Stimulated activated CD4-positive, alpha-beta T cell treated with anti-CD3 and anti-CD28 coated beads, TNF-alpha, amount 100 ng/mL, for 4 hours (primary cell): ENCODE data around the gene COL18A1.
"Not testable (repeated sequence)": the region's sequence is repeated elsewhere in the genome, so short reads cannot be mapped to it uniquely, and the experiment has no call there.

Experiments
- DNase-seq, 3 experiments: peaks; one replicate each; pipeline ENCODE4 v3.0.0-alpha.2; 2020; ENCODE audit warnings: low read depth in 3 of 3

The COL18A1 gene

DNA sequence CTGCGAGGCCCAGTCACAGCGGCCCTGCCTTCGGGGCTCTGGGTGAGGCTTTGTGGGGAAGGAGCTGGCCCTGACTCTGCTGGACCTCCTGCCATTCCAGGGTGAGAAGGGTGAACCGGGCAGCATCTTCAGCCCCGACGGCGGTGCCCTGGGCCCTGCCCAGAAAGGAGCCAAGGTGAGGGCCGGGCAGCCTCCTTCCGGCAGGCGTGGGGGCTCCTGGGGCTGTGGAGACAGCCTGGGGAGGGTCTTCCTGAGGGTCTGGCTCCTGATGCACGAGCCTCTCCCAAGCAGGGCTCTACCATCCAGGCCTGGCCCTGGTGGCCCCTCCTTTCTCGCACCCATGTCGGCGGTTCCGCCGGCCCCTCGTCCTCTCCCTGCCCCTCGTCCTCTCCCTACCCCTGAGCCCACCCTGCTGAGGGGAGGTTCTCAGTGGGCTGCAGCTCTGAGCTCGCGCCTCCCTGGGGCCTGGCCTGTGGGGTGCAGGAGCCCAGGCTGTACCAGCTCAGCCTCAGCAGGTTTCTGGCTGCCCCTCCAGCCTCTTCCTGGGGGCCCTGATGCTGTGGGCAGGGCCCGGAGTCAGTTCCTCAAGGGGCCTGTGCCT lies 88.5 kb downstream of the COL18A1 start:
- no peak for DNase-seq

DNA sequence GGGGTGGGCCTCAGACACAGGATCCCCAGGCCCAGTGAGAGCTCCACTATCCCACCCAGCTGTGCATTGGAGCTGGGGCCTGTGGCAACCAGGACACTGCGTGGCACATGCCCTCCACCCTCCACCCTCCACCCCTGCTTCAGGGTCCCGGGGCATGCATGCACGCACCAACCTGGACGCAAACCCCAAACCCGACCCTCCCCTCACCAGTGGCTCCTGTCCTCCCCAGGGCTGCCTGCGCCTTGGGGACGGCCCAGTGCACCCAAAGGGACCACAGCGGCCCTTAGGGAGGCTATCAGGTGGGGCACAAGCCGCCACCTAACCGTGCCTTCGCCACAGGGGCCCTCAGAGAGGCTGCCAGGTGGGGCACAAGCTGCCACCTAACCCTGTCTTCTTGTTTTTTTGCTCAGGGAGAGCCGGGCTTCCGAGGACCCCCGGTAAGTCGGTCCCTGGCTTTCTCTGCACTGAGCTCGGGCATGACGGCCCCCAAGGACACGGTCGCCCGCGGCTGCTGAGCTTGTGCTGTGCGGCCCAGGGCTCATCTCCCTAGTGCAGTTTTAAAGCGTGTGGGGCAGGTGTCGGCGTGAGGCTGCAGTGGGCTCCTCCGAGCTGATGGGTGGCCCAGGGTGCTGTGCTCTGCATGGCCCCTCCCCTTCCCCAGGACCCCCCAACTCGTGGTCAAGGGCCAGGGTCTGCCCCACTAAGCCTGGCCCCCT lies 89.3 kb downstream of the COL18A1 start:
- DNase-seq: no peak

DNA sequence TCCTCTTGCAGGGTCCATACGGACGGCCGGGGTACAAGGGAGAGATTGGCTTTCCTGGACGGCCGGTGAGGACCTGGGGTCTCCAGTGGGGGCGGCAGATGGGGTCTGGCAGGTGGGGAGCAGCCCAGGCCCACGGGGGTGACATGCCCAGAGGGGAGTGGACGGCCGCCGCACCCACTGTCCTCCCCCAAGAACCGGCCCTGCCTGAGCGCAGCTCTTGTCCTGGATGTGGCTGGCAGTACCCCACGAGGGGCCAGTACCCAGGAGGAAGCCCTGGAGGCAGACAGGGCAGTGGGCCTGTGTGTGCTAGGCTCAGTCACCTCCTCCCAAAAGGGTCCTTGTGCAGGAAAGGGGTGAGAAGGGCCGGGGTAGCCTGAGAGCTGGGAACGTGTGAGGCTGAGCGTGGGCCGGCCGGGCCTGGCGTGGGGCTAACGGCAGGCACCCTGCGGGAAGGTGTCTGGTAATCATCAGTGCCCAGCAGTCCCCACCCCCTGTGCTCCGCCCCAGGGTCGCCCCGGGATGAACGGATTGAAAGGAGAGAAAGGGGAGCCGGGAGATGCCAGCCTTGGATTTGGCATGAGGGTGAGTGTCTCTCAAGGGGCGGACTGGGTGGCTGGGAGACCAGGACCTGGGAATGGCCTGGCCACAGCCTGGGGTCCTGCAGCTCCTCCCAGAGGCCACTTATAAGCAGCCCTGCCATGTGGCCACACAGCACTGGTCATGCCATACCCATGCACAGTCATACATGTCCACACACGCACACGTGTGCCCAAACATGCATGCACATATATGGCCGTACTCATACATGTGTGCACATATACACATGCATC lies 90.1 kb downstream of the COL18A1 start:
- no peak for DNase-seq

DNA sequence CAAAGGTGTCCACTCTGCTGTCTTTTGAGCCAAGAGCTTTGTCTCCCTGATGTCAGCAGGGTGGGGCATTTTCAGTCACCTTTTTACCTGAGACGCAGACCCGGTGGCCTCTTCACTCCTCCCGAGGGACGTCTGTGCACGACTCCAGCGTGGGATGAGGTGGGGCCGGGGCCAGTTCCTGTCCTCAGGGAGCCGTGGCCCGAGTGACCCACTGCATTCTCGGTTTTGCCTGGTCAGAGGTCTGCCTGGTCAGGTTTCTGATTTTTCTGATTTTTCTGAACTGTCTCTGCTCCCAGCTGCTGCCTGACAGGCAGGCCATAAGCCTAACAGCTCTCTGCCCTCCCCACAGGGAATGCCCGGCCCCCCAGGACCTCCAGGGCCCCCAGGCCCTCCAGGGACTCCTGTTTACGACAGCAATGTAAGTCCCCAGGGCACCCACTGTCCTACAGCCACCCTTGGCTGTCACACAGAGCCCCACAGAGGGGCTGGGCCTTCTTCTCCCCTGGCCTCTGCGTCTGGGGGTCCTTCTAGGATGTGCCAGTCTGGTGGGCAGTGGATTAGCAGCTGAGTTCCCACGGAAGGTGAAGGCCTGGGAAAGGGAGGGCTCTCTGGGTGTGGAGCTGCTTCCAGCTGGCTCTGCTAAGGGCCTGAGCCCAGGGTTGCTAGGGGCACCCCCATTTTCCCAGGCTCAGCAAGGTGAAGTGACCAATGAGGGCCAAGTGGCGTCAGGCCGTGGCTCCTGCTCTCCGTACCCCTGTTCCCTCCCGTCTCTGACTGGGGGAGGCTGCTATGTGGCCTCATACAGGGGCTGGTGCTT lies 91.4 kb downstream of the COL18A1 start:
- no peak for DNase-seq

DNA sequence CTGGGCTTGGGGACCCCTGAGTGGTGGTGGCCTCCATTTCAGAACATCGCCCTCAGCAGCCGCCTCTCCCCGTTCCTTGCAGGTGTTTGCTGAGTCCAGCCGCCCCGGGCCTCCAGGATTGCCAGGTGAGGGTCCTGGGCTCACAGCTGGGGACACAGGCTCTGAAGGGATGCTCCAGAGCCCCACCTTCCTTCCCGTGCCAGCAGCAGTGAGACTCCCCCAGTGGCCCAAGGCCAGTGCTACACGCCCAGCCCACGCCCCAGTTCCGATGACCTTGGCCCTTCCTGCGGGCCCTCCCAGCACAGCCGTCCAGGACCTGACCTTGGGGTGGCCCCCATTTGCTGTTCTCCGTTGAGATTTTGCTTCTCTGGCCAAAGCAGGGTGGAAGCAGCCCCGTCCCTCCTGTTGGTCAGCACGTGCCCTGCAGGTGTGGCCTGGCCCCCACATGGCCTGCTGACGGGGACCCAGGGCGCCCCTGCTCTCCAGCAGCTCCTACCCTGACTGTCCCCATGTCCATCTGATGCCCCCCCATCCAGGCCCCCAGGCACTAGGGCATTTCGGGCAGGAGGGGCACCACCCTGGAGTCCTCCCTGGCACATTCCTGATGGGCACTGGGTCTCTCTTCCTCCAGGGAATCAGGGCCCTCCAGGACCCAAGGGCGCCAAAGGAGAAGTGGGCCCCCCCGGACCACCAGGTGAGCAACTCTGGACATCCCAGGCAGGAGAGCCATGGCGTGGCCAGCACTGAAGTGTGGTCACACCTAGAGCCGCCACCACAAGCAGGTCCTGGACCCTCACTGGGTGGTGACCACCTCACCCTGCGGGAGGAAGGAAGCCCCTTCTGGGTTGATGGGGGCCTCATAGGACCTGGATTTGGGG lies 92.2 kb downstream of the COL18A1 start:
- no peak for DNase-seq

DNA sequence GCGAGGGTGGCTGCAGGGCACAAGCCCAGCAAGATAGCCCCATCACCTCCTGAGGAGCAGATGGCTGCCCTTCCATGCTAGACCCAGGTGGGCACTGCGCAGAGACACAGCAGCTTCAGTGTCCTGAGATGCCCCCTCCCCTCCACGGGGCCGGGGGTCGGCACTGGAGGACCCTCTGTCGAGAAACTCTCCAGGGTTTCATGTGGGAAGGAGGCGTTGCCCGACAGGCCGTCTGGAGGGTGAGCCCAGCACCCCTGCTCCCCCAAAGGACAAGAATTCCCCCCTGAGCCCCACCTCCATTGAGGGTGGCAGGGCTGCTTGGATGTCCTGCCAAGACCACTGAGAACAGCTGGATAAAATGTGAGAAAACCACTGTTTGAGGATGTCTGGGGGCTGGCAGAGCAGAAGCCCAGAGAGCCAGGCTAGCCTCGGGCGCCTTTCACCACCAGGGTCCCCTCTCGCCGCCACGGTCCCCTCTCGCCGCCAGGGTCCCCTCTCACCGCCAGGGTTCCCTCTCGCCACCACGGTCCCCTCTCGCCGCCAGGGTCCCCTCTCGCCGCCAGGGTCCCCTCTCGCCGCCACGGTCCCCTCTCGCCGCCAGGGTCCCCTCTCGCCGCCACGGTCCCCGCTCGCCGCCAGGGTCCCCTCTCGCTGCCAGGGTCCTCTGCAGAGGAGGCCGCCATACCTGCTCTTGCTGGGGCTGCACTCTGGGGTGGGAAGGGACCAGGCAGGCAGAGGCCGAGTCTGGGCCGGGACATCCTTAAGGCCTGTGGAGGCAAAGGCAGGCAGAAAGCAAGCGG lies 93.1 kb downstream of the COL18A1 start:
- DNase-seq: no peak

DNA sequence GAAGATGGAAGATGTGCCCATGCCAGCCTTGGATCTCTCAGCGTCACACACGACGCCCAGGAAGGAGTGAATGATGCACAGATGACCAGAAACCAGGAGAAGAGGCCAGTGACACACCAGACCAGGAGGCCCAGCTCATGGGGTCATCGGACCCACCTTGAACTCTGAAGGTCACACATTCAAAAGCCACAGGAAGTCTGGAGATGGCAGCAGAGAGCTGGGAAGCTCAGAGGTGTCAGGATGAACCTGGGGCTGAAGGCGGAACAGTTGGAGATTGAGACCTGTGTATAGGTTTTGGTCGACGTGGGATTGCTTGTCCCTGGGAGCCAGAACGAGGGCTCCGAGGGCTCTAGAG lies 93.7 kb downstream of the COL18A1 start:
- no peak for DNase-seq

DNA sequence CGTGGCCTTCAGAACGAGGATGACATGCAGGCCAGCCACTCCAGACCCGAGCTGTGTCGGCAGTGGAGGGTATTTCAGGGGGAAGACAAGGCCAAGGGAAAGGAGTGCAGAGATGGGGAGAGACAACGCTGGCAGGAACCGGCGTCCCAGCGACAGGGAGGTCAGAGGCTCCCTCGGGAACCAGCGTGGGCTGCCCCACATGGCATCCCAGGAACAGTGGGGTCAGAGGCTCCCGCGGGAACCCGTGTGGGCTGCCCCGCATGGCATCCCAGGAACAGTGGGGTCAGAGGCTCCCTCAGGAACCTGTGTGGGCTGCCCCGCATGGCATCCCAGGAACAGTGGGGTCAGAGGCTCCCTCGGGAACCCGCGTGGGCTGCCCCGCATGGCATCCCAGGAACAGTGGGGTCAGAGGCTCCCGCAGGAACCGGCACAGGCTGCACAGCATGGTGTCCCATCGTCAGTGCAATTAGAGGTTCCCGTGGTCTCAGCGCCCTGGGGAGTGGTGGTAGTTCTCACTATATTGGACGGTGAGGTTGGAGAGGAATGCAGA lies 94.3 kb downstream of the COL18A1 start:
- DNase-seq: no peak

DNA sequence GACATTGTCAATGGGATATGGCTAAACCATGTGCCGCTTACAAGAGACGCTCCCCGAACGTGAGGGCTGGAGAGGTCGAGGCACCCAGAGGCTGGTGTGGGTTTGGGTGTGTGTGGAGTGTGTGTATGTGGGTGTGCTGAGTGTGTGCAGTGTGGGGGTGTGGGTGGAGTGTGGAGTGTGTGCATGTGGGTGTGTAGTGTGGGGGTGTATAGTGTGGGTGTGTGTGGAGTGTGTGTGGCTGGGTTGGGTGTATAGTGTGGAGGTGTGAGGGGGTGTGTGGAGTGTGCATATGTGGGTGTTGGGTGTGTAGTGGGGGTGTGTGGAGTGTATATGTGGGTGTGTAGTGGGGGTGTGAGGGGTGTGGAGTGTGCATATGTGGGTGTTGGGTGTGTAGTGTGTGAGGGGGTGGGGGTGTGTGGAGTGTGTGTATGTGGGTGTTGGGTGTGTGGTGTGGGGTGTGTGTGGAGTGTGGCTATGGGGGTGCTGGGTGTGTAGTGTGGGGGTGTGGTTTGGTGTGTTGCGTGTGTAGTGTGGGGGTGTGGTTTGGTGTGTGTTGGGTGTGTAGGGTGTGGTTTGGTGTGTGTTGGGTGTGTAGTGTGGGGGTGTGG lies 95.1 kb downstream of the COL18A1 start:
- no peak for DNase-seq

DNA sequence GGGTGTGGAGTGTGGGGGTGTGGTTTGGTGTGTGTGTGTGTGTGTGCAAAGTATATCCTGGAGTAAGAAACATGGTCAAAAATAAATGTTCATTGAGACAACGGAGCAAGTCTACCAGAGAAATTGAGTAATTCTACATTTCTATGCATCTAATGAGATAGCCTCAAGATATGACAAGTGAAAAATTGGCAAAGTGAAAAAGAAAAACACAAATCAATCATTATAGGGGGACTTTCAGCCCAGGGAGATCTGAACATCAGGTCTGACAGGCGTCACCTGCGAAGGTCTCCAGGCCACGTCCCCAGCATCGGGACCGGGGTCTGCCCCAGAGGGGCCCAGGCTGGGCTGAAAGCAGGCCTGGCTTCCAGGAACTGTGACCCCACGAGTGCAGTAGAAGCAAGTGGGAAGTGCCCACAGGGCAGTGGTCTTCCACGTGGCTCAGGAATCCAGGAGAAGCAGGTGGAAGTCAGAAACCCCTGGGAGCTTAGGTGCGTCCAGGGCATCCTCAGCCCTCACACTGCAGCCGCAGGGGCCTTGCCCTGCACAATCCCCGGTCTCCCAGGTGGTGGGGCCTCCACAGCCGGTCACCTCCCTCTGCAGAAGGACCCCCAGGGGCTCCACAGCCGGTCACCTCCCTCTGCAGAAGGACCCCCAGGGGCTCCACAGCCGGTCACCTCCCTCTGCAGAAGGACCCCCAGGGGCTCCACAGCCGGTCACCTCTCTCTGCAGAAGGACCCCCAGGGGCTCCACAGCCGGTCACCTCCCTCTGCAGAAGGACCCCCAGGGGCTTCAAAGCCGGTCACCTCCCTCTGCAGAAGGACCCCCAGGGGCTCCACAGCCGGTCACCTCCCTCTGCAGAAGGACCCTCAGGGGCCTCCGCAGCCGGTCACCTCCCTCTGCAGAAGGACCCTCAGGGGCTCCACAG lies 96.4 kb downstream of the COL18A1 start:
- not testable (repeated sequence) for DNase-seq

DNA sequence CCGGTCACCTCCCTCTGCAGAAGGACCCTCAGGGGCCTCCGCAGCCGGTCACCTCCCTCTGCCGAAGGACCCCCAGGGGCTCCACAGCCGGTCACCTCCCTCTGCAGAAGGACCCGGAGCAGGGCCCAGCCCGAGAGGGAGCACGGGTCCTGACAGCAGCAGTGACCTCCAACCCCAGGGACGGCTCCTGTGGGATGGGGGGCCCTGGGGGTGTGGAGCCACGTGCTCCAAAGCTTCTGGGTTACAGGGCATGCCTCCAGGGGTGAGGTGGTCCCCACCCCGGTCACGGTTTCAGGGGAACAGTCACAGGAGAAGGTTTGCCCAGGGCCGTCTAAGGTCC lies 97.0 kb downstream of the COL18A1 start:
- DNase-seq: no peak

DNA sequence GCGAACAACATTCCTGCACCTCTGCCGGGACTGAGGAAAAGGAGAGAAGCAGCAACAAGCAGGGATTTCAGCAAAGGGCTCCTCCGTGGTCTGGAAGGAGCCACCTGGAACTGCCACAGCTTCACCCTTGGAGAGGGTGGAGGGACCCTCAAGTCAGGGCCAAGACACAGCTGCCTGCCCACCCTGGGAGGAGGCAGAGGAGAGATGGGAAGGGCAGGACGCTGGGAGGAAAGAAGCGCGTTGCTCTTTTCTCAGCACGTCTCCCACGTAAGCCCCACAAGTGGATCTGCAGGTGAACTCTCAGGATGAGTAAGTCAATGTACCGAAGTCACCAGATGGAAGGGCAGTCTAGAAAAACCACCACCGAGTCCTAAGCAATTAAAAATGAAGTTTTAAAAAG lies 97.6 kb downstream of the COL18A1 start:
- no peak for DNase-seq

DNA sequence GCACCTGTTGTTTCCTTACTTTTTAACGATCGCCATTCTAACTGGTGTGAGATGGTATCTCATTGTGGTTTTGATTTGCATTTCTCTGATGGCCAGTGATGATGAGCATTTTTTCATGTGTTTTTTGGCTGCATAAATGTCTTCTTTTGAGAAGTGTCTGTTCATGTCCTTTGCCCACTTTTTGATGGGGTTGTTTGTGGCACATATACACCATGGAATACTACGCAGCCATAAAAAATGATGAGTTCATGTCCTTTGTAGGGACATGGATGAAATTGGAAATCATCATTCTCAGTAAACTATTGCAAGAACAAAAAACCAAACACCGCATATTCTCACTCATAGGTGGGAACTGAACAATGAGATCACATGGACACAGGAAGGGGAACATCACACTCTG lies 98.3 kb downstream of the COL18A1 start:
- not testable (repeated sequence) for DNase-seq

DNA sequence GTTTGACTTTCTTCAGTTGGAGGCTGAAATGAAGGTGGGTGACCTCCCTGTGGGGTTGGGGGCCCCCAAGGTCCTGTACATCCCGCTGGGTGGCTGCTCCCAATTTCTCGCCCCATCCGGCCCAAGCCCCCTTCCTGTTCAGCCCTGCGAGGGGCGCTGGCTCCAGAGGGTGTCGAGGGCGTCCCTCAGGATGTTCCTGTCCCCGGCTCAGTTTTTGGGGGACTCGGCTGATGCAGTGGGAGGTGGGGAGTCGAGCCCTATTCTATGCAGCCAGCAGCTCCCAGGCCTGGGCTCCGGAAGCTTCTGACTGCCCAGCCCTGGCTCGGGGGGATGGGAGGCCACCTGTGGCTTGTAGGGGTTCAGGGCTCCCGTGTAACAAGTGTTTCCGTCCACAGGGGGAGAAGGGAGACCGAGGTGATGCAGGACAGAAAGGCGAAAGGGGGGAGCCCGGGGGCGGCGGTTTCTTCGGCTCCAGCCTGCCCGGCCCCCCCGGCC lies 99.1 kb downstream of the COL18A1 start:
- DNase-seq: no peak

DNA sequence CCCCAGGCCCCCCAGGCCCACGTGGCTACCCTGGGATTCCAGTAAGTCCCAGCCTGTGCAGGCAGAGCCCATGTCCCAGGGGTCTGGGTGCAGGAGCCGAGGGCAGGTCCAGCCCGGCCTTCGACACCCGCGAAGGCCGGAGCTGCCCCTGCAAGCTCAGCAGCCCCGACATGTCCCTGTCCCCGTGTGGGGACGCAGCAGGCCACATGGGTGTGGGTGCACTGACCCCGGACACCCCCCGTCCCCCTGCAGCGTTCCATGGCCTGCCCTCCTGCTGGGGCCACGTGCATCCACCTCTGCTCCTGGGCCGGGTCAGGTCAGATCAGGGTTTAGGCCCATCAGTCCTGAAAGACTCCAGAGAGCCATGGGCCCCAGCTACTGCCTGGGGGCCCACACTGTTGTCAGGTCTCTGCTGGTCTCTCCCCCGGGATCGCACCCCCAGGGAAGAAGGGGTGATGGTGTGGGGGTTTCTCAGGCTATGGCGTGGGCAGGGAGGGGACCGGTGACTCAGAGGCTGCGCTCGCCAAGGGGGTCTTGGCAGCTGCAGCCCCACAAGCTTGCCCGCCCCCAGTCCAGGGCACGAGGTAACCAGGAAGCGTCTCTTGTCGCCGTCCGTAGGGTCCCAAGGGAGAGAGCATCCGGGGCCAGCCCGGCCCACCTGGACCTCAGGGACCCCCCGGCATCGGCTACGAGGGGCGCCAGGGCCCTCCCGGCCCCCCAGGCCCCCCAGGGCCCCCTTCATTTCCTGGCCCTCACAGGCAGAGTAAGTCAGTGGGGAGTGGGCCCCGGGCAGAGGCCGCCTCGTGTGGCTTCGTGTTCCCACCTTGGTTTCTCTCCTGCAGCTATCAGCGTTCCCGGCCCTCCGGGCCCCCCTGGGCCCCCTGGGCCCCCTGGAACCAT lies 99.8 kb downstream of the COL18A1 start:
- no peak for DNase-seq

DNA sequence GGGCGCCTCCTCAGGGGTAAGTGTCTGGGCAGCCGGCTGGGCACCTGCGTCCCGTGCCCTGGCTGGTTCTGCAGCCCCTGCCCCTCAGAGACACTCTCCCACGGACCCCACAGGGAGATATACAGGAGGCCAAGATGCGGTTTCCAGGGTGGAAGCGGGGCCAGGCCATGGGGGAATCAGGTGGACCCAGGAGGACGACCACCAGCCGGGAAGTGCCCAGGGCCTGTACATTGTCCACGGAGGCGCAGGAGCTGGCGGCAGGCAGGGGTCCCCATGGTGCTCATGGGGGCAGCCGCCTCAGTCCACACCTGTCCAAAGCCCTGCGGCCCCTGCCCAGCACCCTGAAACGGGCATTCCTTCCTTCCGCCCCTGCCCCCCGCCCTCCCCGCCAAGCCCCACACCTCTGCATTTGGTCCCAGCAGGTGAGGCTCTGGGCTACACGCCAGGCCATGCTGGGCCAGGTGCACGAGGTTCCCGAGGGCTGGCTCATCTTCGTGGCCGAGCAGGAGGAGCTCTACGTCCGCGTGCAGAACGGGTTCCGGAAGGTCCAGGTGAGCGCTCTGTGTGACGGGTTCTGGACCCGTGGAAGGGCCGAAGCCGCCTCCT lies 100.6 kb downstream of the COL18A1 start:
- DNase-seq: no peak

DNA sequence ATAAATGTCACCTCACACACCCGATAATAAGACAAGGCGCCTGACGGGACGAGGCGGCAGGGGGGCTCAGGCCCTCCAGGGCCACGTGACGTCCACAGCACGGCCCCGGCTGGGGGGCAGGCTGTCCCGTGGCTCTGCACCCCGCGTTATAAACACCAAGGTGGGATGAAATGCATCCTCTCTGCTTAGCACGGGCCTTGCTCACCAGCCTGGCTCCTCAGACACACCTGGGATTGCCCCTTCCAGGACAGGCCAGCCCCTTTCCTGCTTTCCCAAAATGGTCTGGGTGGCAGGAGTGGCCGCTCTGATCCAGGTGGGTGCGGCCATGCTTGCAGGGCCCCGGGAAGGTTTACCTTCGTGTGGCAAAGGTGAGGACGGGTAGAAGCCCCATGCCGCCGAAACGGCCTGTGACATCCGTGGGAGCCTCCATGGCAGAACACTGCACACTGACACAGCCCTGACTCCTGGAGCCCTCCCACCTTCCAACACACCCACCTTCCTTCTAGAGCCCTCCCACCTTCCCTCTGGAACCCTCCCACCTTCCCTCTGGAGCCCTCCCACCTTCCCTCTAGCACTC lies 101.4 kb downstream of the COL18A1 start:
- DNase-seq: no peak
